Activated CD8-positive, alpha-beta memory T cell treated with anti-CD3 and anti-CD28 coated beads for 4 hours (primary cell): Measurements from ENCODE around the gene MAD1L1.
"Not testable (repeated sequence)": the region's sequence is repeated elsewhere in the genome, so short reads cannot be mapped to it uniquely, and the experiment has no call there.

Experiments used
- DNase-seq, 2 donors: peaks; one replicate each; pipeline ENCODE4 v3.0.0-alpha.2; 2020; ENCODE audit warnings: low read depth in 2 of 2

The MAD1L1 gene

GRCh38 chr7:2070151-2070763, 162.5 kb downstream of the MAD1L1 start:
- DNase-seq, result no peak

GRCh38 chr7:2069472-2069860, 163.3 kb downstream of the MAD1L1 start:
- DNase-seq, result no peak

GRCh38 chr7:2068693-2069471, 163.9 kb downstream of the MAD1L1 start:
- no peak for DNase-seq

GRCh38 chr7:2066251-2066919, 166.4 kb downstream of the MAD1L1 start:
- DNase-seq, result no peak

- DNase-seq, result no peak
These were observed 167.2 kb downstream of the MAD1L1 start for GRCh38 chr7:2065528-2065927.

- DNase-seq, result no peak
These were observed 169.0 kb downstream of the MAD1L1 start for GRCh38 chr7:2063563-2064260.

- DNase-seq, result no peak
These were observed 170.1 kb downstream of the MAD1L1 start for GRCh38 chr7:2062648-2063047.

GRCh38 chr7:2060701-2061100, 172.0 kb downstream of the MAD1L1 start:
- DNase-seq, result no peak

- DNase-seq, result no peak
These were observed 172.6 kb downstream of the MAD1L1 start for GRCh38 chr7:2059964-2060700.

GRCh38 chr7:2058246-2058645, 174.5 kb downstream of the MAD1L1 start:
- not testable (repeated sequence) for DNase-seq

- no peak for DNase-seq
These were observed 176.8 kb downstream of the MAD1L1 start for GRCh38 chr7:2055956-2056355.

- no peak for DNase-seq
These were observed 177.8 kb downstream of the MAD1L1 start for GRCh38 chr7:2054927-2055326.

- no peak for DNase-seq
These were observed 179.3 kb downstream of the MAD1L1 start for GRCh38 chr7:2053395-2053794.

- DNase-seq, result no peak
These were observed 180.1 kb downstream of the MAD1L1 start for GRCh38 chr7:2052657-2053048.

- no peak for DNase-seq
These were observed 180.8 kb downstream of the MAD1L1 start for GRCh38 chr7:2051707-2052656.

GRCh38 chr7:2050511-2050866, 182.3 kb downstream of the MAD1L1 start:
- no peak for DNase-seq

- DNase-seq, result peak in 1 of 2 donors; percentile 14
These were observed 182.8 kb downstream of the MAD1L1 start for GRCh38 chr7:2049782-2050510.

GRCh38 chr7:2049111-2049781, 183.5 kb downstream of the MAD1L1 start:
- no peak for DNase-seq

GRCh38 chr7:2048531-2048930, 184.2 kb downstream of the MAD1L1 start:
- no peak for DNase-seq
